Measurements from ENCODE around the gene D2HGDH. TPM values are rescaled to one million over a fixed set of nuclear protein-coding genes. Genes with fewer than 3 reads are reported as not detected.

D2HGDH gene
- total and polyA plus RNA-seq, 10 of the 15 experiments (the other 5 are each of a cell fraction or from before 2014, with no cell fraction given): 0.52 to 32.1 (median 11.0) TPM

DNA sequence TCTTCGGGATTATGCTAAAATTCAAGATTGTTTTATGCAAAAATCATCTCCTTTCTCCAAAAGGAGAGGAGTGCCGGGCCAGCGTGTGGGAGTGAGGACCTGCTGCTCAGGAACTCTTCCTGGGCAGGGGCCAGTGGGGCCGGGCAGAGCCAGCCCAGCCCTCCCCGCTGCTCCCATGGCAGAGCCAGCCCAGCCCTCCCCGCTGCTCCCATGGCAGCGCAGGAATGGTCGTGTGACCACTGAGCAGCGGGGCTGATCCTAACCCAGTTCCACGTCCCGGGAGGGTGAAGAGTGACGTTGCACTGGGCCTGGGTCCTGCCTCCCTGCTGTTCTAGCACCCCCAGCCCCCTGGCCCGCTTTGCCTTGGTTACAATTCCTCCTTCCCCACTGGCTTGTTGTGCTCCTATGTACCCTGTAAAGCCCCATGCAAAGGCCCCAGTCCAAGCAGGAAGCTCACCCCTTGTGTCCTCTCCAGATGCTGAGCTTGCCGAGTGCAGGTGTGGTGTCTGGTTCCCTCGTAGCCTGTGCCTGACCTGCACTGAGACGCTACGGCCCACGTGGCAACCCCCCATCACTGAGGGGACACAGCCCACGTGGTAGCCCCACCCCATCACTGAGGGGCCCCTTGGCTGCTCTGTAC is 63.1 kb downstream of the D2HGDH start:
- Histone ChIP-seq H3K4me1 (ENCODE audit: control insufficient read depth, insufficient read depth, low read length) (no peaks in the 10 kb centered on the region), H3K9me3 (replicated peaks; ENCODE audit: control insufficient read depth, insufficient read depth, low read length) (no peaks in the 10 kb centered on the region), H3K9ac (ENCODE audit: control insufficient read depth, insufficient read depth, low read length) (no peak overlapping the region), H3K27me3 (replicated peaks in 1 of 2; ENCODE audit: control insufficient read depth in 2 of 2, insufficient read depth in 2 of 2, low read length in 1 of 2) (no peaks in the 10 kb centered on the region), H3K4me2 (ENCODE audit: control insufficient read depth, insufficient read depth) (no peak overlapping the region), H4K20me1 (ENCODE audit: control insufficient read depth, insufficient read depth) (no peaks in the 10 kb centered on the region), H3K4me3 (no peak overlapping the region), H2AFZ (ENCODE audit: control insufficient read depth, low read depth, low read length) (no peak overlapping the region), H3K27ac (ENCODE audit: control insufficient read depth, insufficient read depth) (no peak overlapping the region), H3K79me2 (ENCODE audit: control insufficient read depth, insufficient read depth, low read length) (no peaks in the 10 kb centered on the region), H3K36me3 (ENCODE audit: control insufficient read depth in 2 of 2, insufficient read depth in 2 of 2, low read length in 1 of 2) (no peaks in the 10 kb centered on the region)
- TF ChIP-seq ZNF24 (IDR thresholded peaks at IDR 0.05) (no peak), BMI1 (IDR thresholded peaks at IDR 0.05; ENCODE audit: borderline replicate concordance) (no peak), TCF3 (IDR thresholded peaks at IDR 0.05; ENCODE audit: borderline replicate concordance, insufficient read depth, low read depth, low read length) (no peak), RB1 (IDR thresholded peaks at IDR 0.05; ENCODE audit: borderline replicate concordance) (no peak), SRF (IDR thresholded peaks at IDR 0.05; ENCODE audit: low read depth in 2 of 2, low read length in 2 of 2) (no peak), TCF7 (IDR thresholded peaks at IDR 0.05; ENCODE audit: borderline replicate concordance) (no peak), LARP7 (IDR thresholded peaks at IDR 0.05) (no peak), SREBF1 (IDR thresholded peaks at IDR 0.05; ENCODE audit: low read length) (no peak)
- 69% methylated on average over 19 of the region's 19 CpGs for WGBS (ENCODE audit: insufficient coverage, insufficient replicate concordance, low lambda C conversion rate, missing lambda C conversion rate)
- CTCF ChIA-PET: no interaction called here
- RAD21 ChIA-PET (ENCODE audit: unreplicated experiment): no interaction called here
- ATAC-seq (no peak), DNase-seq (ENCODE audit: low read depth, low spot score) (no peak), FAIRE-seq (no peak)
- POLR2A ChIA-PET: no interaction called here
- SMC1A ChIA-PET (ENCODE audit: uncharacterized antibody, unreplicated experiment): no interaction called here
- intact Hi-C loops (cut with micrococcal nuclease; ENCODE audit: unreplicated experiment): no loop called here
- no TSS peak for BruUV-seq (replicated peaks)
- in situ Hi-C loops (cut with MboI): no loop called here

- no peaks in the 10 kb centered on the region for H3K36me3 ChIP-seq (ENCODE audit: control insufficient read depth in 2 of 2, insufficient read depth in 2 of 2, low read length in 1 of 2)
- in situ Hi-C loops (cut with MboI): no loop called here
- SMC1A ChIA-PET (ENCODE audit: uncharacterized antibody, unreplicated experiment): no interaction called here
- CTCF ChIA-PET: no interaction called here
- DNase-seq (ENCODE audit: low read depth, low spot score) (no peak), ATAC-seq (no peak; the same call in 1 of the 3 replicates), FAIRE-seq (no peak)
- RAD21 ChIA-PET (ENCODE audit: unreplicated experiment): no interaction called here
- intact Hi-C loops (cut with micrococcal nuclease; ENCODE audit: unreplicated experiment): no loop called here
- no peak overlapping the region for H3K9ac ChIP-seq (ENCODE audit: control insufficient read depth, insufficient read depth, low read length)
- H3K4me1 ChIP-seq (ENCODE audit: control insufficient read depth, insufficient read depth, low read length): peaks cover 5% of the 10 kb centered on the region; the same call in 1 of the 2 replicates
- POLR2A ChIA-PET: no interaction called here
- H2AFZ ChIP-seq (ENCODE audit: control insufficient read depth, low read depth, low read length): no peak overlapping the region
- H3K4me2 ChIP-seq (ENCODE audit: control insufficient read depth, insufficient read depth): no peak overlapping the region
- H4K20me1 ChIP-seq (ENCODE audit: control insufficient read depth, insufficient read depth): no peaks in the 10 kb centered on the region
- 56% methylated on average over 11 of the region's 14 CpGs for WGBS (ENCODE audit: insufficient coverage, insufficient replicate concordance, low lambda C conversion rate, missing lambda C conversion rate)
- H3K4me3 ChIP-seq: no peak overlapping the region
- no peak overlapping the region for H3K27ac ChIP-seq (ENCODE audit: control insufficient read depth, insufficient read depth)
- H3K27me3 ChIP-seq (replicated peaks in 1 of 2; ENCODE audit: control insufficient read depth in 2 of 2, insufficient read depth in 2 of 2, low read length in 1 of 2): no peaks in the 10 kb centered on the region
- BruUV-seq (replicated peaks): no TSS peak
- H3K79me2 ChIP-seq (ENCODE audit: control insufficient read depth, insufficient read depth, low read length): no peaks in the 10 kb centered on the region
- no peaks in the 10 kb centered on the region for H3K9me3 ChIP-seq (replicated peaks; ENCODE audit: control insufficient read depth, insufficient read depth, low read length)
- TF ChIP-seq, protein P1, sequence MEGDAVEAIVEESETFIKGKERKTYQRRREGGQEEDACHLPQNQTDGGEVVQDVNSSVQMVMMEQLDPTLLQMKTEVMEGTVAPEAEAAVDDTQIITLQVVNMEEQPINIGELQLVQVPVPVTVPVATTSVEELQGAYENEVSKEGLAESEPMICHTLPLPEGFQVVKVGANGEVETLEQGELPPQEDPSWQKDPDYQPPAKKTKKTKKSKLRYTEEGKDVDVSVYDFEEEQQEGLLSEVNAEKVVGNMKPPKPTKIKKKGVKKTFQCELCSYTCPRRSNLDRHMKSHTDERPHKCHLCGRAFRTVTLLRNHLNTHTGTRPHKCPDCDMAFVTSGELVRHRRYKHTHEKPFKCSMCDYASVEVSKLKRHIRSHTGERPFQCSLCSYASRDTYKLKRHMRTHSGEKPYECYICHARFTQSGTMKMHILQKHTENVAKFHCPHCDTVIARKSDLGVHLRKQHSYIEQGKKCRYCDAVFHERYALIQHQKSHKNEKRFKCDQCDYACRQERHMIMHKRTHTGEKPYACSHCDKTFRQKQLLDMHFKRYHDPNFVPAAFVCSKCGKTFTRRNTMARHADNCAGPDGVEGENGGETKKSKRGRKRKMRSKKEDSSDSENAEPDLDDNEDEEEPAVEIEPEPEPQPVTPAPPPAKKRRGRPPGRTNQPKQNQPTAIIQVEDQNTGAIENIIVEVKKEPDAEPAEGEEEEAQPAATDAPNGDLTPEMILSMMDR (IDR thresholded peaks at IDR 0.05 in 2 of 3, conservative IDR thresholded peaks at IDR 0.05 in 1 of 3; ENCODE audit: control insufficient read depth in 2 of 3, extremely low read depth in 1 of 3, insufficient read depth in 1 of 3, low read depth in 3 of 3, low read length in 3 of 3): no peak
- TF ChIP-seq SUPT20H (IDR thresholded peaks at IDR 0.05; ENCODE audit: borderline replicate concordance, control insufficient read depth, low read depth, low read length) (no peak), GATAD2B (conservative IDR thresholded peaks at IDR 0.05; ENCODE audit: low read depth) (no peak), NR2F1 (conservative IDR thresholded peaks at IDR 0.05) (no peak), PAX5 (IDR thresholded peaks at IDR 0.05; ENCODE audit: borderline replicate concordance, low read depth, low read length) (no peak)
Measured at GRCh38 chr2:241798081-241798630, 63.7 kb downstream of the D2HGDH start.
